Skeletal muscle tissue (tissue), 4 donors: ENCODE measurements around the gene CCL4. TPM values are rescaled to one million over a fixed set of nuclear protein-coding genes. Genes with fewer than 3 reads are reported as not detected.
"Not testable (repeated sequence)": the region's sequence is repeated elsewhere in the genome, so short reads cannot be mapped to it uniquely, and the experiment has no call there.

Experiments
- H3K27ac ChIP-seq: one replicate; pipeline ENCODE4 v1.7.0; 2013; ENCODE audit warnings: mild to moderate bottlenecking, low read depth, low read length, inconsistent platforms
- H3K27me3 ChIP-seq, 3 donors: one replicate each; pipeline ENCODE4 v1.7.0; 2013; ENCODE audit warnings: low read length in 3 of 3; ENCODE audit not compliant: control insufficient read depth in 3 of 3, insufficient read depth in 3 of 3
- H3K36me3 ChIP-seq, 3 donors: one replicate each; pipeline ENCODE4 v1.7.0; 2013; ENCODE audit warnings: low read length in 3 of 3; ENCODE audit not compliant: control insufficient read depth in 3 of 3, insufficient read depth in 3 of 3
- H3K4me1 ChIP-seq, 3 donors: one replicate each; pipeline ENCODE4 v1.7.0; 2013; ENCODE audit warnings: low read length in 3 of 3, mild to moderate bottlenecking in 3 of 3; ENCODE audit not compliant: control insufficient read depth in 3 of 3, insufficient read depth in 3 of 3
- H3K4me3 ChIP-seq, 3 donors: one replicate each; pipeline ENCODE4 v1.7.0; 2013; ENCODE audit warnings: low read length in 3 of 3
- H3K9ac ChIP-seq, 3 donors: one replicate each; pipeline ENCODE4 v1.7.0; 2013; ENCODE audit warnings: low read length in 3 of 3, mild to moderate bottlenecking in 3 of 3, moderate library complexity in 2 of 3, low read depth in 1 of 3
- H3K9me3 ChIP-seq, 3 donors: one replicate each; pipeline ENCODE4 v1.7.0; 2013; ENCODE audit warnings: low read length in 3 of 3; ENCODE audit not compliant: control insufficient read depth in 3 of 3
- total RNA-seq: library from RNA; depleted of rRNA; stranded (reverse); fragments of >200 nt; gene quantifications from one replicate; pipeline ENCODE4 v1.2.3, GENCODE V29; 2014
- donor health status: Osteomylitis.

The CCL4 gene
- total RNA-seq, 1 donor from 2014 or later = 1.6 TPM

DNA sequence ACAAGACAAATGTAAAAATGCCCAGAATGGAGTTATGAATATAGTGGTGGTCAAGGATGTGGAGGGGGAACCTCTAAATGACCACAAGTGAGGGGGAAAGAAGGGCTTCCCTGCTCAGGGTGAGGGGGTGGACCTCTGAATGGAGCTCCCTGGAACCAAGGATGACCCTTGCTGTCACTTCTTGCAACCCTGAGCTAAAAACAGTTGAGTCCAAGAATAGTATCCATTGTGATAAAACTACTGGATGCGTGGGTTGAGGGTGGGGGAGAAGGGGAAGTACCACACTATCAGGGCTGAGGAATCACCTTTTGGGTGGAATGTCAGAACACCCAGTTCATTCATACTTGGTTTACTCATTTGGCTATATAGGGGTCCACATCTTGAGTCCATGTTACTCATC lies 4.6 kb upstream of the CCL4 start:
- not testable (repeated sequence) for H3K9ac ChIP-seq, H3K4me1 ChIP-seq, H3K36me3 ChIP-seq, H3K27me3 ChIP-seq, H3K4me3 ChIP-seq, H3K9me3 ChIP-seq, H3K27ac ChIP-seq

DNA sequence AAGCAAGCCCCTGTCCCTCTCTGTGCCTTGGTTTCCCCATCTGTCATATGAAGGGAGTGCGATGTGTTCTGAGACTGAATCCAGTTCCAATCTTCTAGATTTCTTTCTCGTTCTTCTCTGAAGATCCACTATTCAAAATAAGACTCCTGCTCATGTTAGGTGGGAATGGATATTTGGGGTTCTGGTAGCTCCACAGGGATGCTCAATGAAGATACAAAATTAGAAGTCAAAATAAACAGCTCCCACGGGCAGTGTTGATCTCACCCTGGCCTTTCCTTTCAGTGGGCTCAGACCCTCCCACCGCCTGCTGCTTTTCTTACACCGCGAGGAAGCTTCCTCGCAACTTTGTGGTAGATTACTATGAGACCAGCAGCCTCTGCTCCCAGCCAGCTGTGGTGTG lies 619 bp downstream of the CCL4 start:
- H3K36me3 ChIP-seq, H3K4me1 ChIP-seq, H3K4me3 ChIP-seq, H3K9me3 ChIP-seq, H3K27me3 ChIP-seq, H3K9ac ChIP-seq, H3K27ac ChIP-seq: not testable (repeated sequence)

DNA sequence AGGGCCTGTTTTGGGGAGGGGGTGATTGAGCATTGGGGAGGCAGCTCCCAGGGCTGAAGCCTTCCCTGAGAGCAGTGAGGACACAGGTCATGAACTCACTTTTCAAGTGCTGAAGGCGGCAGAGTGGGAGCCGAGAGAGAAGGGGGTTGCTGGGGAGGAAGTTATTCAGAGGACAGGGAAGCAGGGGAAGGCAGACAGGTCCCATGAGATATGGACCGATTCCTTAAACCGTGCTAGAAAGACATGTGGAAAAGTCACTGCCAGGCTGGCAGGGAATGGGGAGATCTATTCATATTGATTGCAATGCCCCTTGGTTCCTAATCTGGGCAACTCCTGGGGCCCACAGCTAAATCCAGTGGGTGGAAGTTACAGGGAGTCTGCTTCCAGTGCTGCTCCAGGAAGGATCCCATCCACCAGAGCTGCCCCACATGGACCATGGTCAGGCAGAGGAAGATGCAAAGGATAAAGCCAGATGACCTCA lies 1.1 kb downstream of the CCL4 start:
- no peak overlapping the region for H3K27ac ChIP-seq
- H3K9ac ChIP-seq = no peak overlapping the region
- H3K9me3 ChIP-seq = no peaks in the 10 kb centered on the region
- no peaks in the 10 kb centered on the region for H3K36me3 ChIP-seq
- H3K27me3 ChIP-seq = peaks cover 0 to 8% (median 0%) of the 10 kb centered on the region in 3 donors
- no peak overlapping the region for H3K4me3 ChIP-seq
- no peaks in the 10 kb centered on the region for H3K4me1 ChIP-seq

DNA sequence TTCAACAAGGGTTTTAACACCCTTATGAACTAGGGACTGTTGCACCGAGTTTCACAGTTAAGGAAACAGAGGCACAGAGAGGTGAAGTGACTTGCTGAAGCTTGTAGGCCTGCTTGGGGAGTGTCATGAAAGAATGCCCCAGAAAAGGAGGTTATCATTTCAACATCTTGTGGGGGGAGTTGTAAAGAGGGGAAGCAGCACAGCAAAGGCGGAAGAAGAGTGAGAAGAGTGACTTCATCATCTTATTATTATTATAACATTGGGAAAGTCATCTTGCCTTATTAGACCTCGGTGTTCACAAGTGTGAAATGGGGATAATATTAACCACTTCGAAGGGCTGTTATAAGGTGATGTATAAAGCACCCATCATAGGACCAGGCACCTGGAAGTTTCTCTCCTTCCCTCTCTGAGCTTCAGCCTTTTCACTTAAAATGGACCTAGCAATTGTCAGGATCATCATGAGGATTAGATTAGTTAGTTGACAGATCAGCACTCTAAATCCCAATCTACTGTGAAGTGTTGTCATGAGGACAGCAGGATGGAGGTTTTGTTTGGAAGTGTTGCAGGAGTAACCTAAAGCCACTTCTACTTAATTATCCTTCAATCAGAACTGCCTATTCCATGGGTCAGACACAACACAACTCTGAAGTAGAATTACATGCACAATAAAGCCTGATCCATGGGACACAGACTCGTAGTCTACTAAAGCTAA lies 2.3 kb downstream of the CCL4 start:
- Histone ChIP-seq H3K36me3 (no peaks in the 10 kb centered on the region), H3K4me3 (no peak overlapping the region), H3K9me3 (no peaks in the 10 kb centered on the region), H3K27me3 (peaks cover 0 to 8% (median 0%) of the 10 kb centered on the region in 3 donors), H3K4me1 (no peaks in the 10 kb centered on the region), H3K9ac (no peak overlapping the region), H3K27ac (no peak overlapping the region)

DNA sequence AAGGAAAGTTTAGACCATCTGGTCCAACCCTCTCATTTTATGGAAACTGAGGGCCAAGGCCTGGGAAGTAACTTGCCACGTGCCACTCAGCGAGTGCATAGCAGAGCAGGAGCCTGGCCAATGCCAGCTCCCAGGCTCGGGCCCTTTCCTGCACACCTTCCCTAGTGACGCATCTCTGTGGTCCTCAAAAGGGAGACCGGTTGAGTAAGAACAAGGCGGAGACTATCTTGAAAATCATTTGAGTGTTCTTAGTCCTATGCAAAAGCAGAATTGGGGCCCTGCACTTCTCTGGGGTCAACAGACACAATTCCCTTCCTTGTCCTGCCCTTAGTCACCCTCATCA lies 2.8 kb downstream of the CCL4 start:
- Histone ChIP-seq H3K36me3 (no peaks in the 10 kb centered on the region), H3K9ac (no peak overlapping the region), H3K9me3 (no peaks in the 10 kb centered on the region), H3K4me3 (no peak overlapping the region), H3K27me3 (peaks cover 0 to 8% (median 0%) of the 10 kb centered on the region in 3 donors), H3K27ac (no peak overlapping the region), H3K4me1 (no peaks in the 10 kb centered on the region)

DNA sequence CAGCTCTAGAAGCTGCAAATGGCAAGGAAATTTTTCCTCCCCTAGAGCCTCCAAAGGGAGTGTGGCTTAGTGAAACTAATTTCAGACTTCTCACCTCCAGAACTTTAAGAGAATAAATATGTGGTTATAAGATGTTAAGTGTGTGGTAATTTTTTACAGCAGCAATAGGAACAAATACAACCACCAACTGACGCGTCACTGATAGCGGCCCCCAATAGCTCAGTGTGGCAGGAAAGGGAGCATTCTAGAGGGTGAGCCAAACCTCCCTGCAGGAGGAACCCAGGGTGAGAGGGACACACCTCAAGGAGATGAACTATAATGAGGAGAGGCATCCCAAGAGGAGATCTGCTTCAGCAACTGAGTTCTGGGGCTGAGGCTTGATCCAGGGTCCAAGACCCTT lies 4.0 kb downstream of the CCL4 start:
- no peak overlapping the region for H3K27ac ChIP-seq

DNA sequence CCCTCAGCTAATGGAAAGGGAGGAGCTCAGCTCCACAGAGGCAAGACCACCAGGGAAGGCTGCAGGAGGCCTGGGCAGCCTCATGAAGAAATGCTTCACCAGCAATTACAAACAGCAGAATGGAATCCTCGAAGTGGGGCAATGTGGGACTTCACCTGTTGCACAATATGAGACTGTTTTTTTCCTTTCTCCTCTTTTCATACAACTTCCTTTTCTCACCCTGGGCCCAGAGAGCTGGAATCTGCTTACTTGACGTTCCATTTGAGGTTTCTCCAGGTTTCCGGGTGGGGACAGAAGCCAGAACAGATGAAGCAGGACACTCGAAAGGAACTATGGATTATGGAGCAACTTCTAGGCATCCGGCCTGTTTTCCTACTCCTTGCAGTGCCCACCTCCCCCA lies 4.6 kb downstream of the CCL4 start:
- not testable (repeated sequence) for H3K9me3 ChIP-seq, H3K9ac ChIP-seq, H3K27ac ChIP-seq, H3K4me1 ChIP-seq, H3K36me3 ChIP-seq, H3K4me3 ChIP-seq, H3K27me3 ChIP-seq

More for the DNA sequence above, 4.0 kb downstream of the CCL4 start:
- H3K4me1 ChIP-seq = no peaks in the 10 kb centered on the region
- no peaks in the 10 kb centered on the region for H3K9me3 ChIP-seq
- H3K27me3 ChIP-seq = peaks cover 0 to 8% (median 0%) of the 10 kb centered on the region in 3 donors
- no peak overlapping the region for H3K4me3 ChIP-seq
- no peaks in the 10 kb centered on the region for H3K36me3 ChIP-seq
- no peak overlapping the region for H3K9ac ChIP-seq

DNA sequence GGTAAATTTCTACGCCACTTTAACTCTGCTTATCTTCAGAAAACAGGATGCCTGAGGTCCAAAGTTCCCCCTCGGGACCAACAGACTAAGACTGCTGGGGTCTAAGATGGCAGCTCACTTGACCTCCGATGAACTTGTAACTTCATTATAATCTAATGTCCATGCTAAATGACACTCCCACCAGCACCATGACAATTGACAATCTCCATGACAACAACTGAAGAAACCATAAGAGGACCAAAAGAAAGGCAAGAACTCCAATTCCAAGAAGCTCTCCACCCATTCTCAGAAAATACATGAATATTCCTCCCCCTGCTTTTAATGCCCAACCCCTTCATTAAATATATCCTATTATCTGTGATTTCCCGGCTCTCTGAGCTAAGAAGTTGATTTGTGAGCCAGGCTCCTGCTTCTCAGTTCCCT lies 7.5 kb downstream of the CCL4 start:
- no peak overlapping the region for H3K27ac ChIP-seq
- H3K27me3 ChIP-seq = peaks cover 0 to 4% (median 0%) of the 10 kb centered on the region in 3 donors
- H3K9me3 ChIP-seq = no peaks in the 10 kb centered on the region
- no peaks in the 10 kb centered on the region for H3K36me3 ChIP-seq
- H3K4me3 ChIP-seq = no peak overlapping the region
- H3K4me1 ChIP-seq = no peaks in the 10 kb centered on the region
- no peak overlapping the region for H3K9ac ChIP-seq

DNA sequence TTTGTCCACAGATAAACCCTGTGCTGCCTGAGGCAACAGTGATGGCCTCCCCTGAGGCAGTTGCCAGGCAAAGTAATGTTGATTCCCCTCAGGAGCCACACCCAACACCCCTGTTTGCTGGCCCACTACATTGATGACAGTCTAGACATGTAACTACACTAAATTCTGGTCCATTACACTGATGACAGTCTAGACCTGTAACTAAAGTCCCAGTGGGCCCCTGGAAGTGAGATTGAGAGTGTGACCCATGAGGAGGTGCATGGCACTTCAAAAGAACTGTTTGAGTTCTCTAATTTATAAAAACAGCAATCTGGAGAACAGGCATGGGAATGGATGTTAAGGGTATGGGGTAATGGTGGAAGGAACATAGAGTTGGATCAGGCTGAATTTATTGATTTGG lies 8.9 kb downstream of the CCL4 start:
- Histone ChIP-seq H3K27ac (no peak overlapping the region), H3K9ac (no peak overlapping the region), H3K27me3 (peaks cover 0 to 4% (median 0%) of the 10 kb centered on the region in 3 donors), H3K4me1 (no peaks in the 10 kb centered on the region), H3K9me3 (no peaks in the 10 kb centered on the region), H3K36me3 (no peaks in the 10 kb centered on the region), H3K4me3 (no peak overlapping the region)

DNA sequence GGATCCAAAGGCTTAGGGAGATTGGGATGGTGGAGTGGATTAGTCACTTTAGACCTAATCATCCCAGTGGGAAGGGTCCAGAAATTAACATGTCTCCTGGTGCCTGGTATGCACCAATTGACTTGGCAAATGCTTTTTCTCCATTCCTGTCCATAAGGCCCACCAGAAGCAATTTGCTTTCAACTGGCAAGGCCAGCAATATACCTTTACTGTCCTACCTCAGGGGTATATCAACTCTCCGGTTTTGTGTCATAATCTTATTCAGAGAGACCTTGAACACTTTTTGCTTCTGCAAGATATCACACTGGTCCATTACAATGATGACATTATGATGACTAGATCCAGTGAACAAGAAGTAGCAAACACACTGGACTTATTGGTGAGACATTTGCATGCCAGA lies 9.5 kb downstream of the CCL4 start:
- not testable (repeated sequence) for H3K36me3 ChIP-seq, H3K9me3 ChIP-seq, H3K27me3 ChIP-seq, H3K9ac ChIP-seq, H3K4me3 ChIP-seq, H3K4me1 ChIP-seq, H3K27ac ChIP-seq
